HG03025 (cell line): Measurements from ENCODE around the gene GPR151.
"Not testable (repeated sequence)": the region's sequence is repeated elsewhere in the genome, so short reads cannot be mapped to it uniquely, and the experiment has no call there.

ENCODE experiments used
- ATAC-seq: cut with Tn5 transposase; IDR thresholded peaks from one replicate; pipeline ENCODE4 v1.9.1; 2021; ENCODE audit warnings: mild to moderate bottlenecking, moderate library complexity; ENCODE audit not compliant: unreplicated experiment, low FRiP score

The GPR151 gene

GRCh38 chr5:146516151-146516475 lies at the start of gene GPR151:
Gene GPR151, minus strand, starts transcription at chr5:146516190. Its CDS starts 77 bp downstream, at chr5:146516113.
- no peak for ATAC-seq

- no peak for ATAC-seq
Measured at GRCh38 chr5:146564007-146564762, 48.2 kb upstream of the GPR151 start.

- ATAC-seq: no peak
Measured at GRCh38 chr5:146562461-146562860, 46.5 kb upstream of the GPR151 start.

GRCh38 chr5:146561711-146562110 lies 45.7 kb upstream of the GPR151 start:
- ATAC-seq: no peak

GRCh38 chr5:146560205-146560812 lies 44.3 kb upstream of the GPR151 start:
- ATAC-seq: no peak

- not testable (repeated sequence) for ATAC-seq
Measured at GRCh38 chr5:146556884-146557283, 40.9 kb upstream of the GPR151 start.

GRCh38 chr5:146553446-146553845 lies 37.5 kb upstream of the GPR151 start:
- no peak for ATAC-seq

GRCh38 chr5:146549615-146550014 lies 33.6 kb upstream of the GPR151 start:
- ATAC-seq: no peak

GRCh38 chr5:146548781-146549449 lies 32.9 kb upstream of the GPR151 start:
- ATAC-seq: no peak

- no peak for ATAC-seq
Measured at GRCh38 chr5:146544232-146544631, 28.2 kb upstream of the GPR151 start.

GRCh38 chr5:146541958-146542849 lies 26.2 kb upstream of the GPR151 start:
- peak; percentile 96 for ATAC-seq

- ATAC-seq: no peak
Measured at GRCh38 chr5:146540414-146540813, 24.4 kb upstream of the GPR151 start.

GRCh38 chr5:146539973-146540372 lies 24.0 kb upstream of the GPR151 start:
- no peak for ATAC-seq

- no peak for ATAC-seq
Measured at GRCh38 chr5:146538432-146538831, 22.4 kb upstream of the GPR151 start.

- ATAC-seq: no peak
Measured at GRCh38 chr5:146533882-146534281, 17.9 kb upstream of the GPR151 start.

GRCh38 chr5:146533260-146533857 lies 17.4 kb upstream of the GPR151 start:
- ATAC-seq: peak; percentile 95

GRCh38 chr5:146529984-146530383 lies 14.0 kb upstream of the GPR151 start:
- ATAC-seq: no peak

GRCh38 chr5:146528236-146528635 lies 12.2 kb upstream of the GPR151 start:
- ATAC-seq: no peak

GRCh38 chr5:146527785-146528184 lies 11.8 kb upstream of the GPR151 start:
- no peak for ATAC-seq

GRCh38 chr5:146523698-146524097 lies 7.7 kb upstream of the GPR151 start:
- ATAC-seq: no peak
